HG03354 (cell line): ENCODE measurements around the gene ZNF462.
"Not testable (repeated sequence)": the region's sequence is repeated elsewhere in the genome, so short reads cannot be mapped to it uniquely, and the experiment has no call there.

Experiments
- ATAC-seq: cut with Tn5 transposase; IDR thresholded peaks from one replicate; pipeline ENCODE4 v1.9.1; 2021; ENCODE audit warnings: mild to moderate bottlenecking; ENCODE audit not compliant: unreplicated experiment, poor library complexity, severe bottlenecking

The ZNF462 gene

GRCh38 chr9:106862821-106863720 lies at the start of gene ZNF462:
Gene ZNF462, plus strand, starts transcription at chr9:106863166. Its CDS starts 60,218 bp downstream, at chr9:106923384.
- ATAC-seq: no peak

DNA sequence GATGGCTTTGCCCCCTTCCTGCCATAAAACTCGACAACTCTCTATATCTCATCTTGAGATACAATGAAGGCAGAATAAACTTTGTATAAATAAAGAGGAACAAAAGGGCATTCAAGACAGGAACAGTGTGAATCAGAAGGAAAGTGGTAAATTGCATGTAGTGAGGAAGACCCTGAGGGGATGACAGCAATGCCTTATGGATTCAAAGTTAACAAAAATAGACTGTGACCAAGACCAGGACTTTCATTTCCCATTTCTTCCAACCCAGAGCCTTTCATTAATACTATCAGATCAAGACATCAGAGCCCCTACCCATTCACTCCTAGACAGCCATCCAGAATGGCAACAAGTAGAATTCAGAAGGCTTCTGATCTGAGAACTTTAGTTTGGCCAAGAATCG lies 46.4 kb upstream of the ZNF462 start:
- no peak for ATAC-seq

- no peak for ATAC-seq
These were observed 44.9 kb upstream of the ZNF462 start for GRCh38 chr9:106818034-106818433.

- ATAC-seq: no peak
These were observed 42.1 kb upstream of the ZNF462 start for GRCh38 chr9:106820866-106821265.

DNA sequence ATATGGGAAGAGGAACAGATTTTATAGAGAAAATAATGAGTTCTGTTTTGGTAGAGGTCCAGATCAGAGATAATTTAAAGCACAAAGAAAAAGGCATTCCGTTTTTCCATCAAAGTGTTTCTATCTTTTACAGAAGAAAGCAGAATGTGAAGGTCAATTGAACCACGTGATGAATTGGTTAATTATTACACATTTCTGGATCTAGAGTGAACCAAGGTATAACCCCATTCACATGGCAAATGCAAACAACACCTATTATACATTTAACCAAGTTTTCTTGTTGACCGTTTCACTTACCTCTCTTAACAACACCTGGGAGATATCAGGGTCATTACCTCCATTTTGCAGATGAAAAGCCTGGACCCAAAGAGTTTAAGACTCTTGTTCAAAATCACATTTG lies 34.9 kb upstream of the ZNF462 start:
- no peak for ATAC-seq

- ATAC-seq: no peak
These were observed 34.0 kb upstream of the ZNF462 start for GRCh38 chr9:106828965-106829364.

- no peak for ATAC-seq
These were observed 33.1 kb upstream of the ZNF462 start for GRCh38 chr9:106829666-106830408.

DNA sequence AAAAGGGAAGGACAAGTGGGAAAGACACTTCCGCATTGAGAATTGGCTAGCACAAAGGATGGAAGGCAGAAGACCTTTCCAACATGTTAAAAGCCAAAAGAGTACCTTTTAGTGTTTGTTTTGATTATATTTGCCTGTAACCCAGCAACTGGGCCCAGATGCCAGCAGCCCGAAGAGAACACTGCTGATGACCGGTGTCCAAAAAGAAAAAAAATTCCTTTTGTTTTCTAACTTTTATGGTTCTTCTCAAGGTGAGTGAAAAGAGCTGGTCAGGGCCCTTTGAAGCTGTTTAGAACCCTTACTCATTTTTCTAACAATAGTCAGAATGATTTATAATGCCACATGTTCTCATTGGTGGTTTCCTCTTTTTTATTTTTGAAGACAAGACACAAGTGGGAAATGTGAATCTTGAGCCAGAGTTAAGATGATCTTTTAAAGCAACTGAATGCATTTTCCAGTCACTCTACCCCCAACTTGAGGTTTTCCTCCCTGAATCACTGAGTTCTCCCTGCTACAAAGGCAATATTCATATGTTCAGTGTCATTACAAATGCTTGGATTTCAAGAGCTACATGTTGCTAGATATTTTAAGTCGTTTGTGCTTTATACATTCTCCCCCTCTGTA lies 32.3 kb upstream of the ZNF462 start:
- no peak for ATAC-seq

DNA sequence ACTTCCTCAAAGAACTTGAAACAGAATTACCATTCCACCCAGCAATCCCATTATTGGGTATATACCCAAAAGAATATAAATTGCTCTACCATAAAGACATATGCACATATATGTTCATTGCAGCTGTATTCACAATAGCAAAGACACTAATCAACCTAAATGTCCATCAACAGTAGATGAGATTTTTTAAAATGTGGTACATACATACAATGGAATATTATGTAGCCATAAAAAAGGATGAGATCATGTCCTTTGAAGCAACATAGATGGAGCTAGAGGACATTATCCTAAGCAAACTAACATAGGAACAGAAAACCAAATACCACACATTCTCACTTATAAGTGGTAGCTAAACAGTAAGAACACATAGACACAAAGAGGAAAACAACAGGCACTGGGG lies 28.1 kb upstream of the ZNF462 start:
- ATAC-seq: no peak

- ATAC-seq: no peak
These were observed 27.1 kb upstream of the ZNF462 start for GRCh38 chr9:106835840-106836239.

DNA sequence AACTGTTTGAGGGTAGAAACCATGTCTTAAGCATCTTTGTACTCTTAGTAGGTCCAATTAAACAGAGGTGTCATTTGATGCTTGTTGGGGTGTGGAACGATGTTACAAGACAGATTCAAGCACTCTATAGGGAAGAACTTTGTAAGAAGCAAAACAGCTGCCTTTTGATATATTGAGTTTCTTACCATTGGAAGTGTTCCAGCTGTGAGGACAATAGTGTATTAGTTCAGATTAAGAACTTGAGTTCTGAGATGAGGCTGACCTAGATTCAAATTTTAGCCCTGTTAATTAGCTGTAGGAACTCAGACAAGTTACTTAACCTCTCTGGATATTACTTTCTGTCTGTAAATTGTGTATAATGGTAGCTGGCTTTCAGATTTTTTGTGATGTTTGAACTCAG lies 19.6 kb upstream of the ZNF462 start:
- no peak for ATAC-seq

DNA sequence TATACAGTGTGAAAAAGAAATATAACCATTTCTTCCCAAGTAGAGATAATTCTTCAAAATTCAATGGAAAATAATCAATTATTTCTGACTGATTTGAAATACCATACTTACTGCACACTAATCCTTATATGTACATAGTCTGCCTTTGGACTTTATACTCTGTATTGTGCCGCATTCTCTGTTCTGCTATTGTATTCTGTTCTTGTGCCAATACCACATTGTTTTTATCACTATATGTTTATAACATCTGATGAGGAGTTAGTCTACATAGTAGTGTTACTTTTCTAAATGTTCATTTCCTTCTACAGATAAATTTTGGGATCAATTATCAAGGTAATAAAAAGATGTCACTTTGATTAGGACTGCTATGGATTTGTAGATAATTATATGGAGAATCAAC lies 16.7 kb upstream of the ZNF462 start:
- ATAC-seq: no peak

- ATAC-seq: no peak
These were observed 16.1 kb upstream of the ZNF462 start for GRCh38 chr9:106846857-106847256.

DNA sequence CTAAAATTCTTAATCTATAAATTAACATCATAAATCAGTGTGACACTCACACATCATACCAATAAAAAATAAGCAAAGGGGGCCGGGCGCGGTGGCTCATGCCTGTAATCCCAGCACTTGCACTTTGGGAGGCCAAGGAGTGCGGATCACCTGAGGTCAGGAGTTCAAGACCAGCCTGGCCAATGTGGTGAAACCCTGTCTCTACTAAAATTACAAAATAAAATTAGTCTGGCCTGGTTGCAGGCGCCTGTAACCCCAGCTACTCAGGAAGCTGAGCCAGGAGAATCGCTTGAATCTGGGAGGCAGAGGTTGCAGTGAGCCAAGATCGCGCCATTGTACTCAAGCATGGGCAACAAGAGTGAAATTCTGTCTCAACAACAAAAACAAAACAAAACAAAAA lies 11.3 kb upstream of the ZNF462 start:
- not testable (repeated sequence) for ATAC-seq

DNA sequence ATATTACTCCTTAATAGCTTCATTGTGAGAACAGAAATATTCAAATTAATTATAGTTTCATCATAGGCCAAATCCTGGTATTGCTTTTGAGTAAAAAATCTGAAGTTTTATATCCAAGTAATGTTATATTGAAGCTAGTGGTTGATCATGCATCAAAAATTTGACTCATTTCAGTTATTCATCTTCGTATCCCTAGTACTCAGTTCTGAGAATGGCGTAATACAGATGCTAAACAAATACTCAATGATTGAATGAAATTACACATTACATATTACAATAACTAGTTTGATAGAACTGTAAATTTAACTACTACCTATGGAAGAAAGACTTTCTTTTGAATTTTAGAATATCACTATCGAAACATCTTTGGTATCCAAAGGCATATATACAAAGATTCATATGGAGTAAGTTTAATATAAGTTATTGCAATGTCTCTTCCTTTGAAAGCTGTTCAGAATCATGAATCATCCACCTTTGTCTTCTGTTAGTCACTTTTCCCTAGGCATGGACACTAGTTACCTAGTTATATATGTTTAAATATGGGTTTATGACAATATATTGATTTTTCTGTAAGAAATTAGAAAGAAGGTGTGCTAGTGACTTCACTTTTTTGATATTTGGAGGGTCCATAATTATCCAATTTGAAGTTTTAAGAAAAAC lies 5.0 kb upstream of the ZNF462 start:
- ATAC-seq: no peak

- no peak for ATAC-seq
These were observed 2.8 kb upstream of the ZNF462 start for GRCh38 chr9:106859957-106860720.

DNA sequence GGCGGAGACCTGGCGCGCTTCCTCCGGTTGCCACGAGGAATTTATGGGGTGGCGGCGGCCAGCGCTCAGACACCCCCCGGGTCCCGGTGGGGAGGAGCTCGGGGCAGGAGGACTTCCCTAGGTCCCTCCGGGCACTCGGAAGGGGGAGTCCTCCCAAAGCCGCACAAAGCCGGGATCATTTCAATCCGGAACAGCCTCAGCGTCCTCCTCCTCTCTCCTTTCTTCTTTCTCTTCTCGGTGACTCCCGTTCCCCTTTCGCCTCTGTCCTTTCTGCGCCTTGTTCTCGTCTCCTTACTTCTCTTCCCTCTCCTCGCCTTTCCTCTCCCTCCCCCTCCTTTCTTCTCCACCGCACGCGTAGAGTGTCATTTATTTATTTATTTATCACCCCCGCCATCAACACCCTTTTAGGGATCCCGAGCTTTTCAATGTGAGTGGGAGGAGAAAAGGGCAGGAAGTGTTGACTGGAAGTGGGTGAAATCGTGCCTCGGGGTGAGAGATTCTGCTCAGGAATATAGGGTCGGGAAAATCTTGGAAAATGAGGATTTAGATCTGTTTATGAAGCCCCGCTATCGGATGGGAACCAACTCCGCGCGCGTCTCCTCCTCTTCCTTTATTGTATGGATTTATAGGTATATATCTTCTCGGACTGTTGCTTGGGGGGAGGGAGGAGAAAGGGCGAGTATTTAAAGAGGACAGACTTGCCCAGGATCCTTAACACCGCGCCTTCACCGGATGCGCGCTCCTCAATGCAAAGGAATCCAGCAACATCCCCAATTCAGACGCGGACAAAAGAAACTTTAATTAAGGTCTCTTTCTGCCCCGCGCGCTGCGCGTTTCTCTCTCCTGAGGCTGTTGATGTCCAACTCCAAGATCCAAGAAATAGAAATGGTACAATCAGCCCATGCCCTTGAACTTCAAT lies 2.0 kb upstream of the ZNF462 start:
- no peak for ATAC-seq

GRCh38 chr9:106861640-106862109 lies 1.3 kb upstream of the ZNF462 start:
- no peak for ATAC-seq
